Activated T-cell treated with anti-CD3 and anti-CD28 coated beads, Interleukin-2, amount 50 U/mL, for 24 hours (primary cell): ENCODE results near the gene MYO19.
"Not testable (repeated sequence)": the region's sequence is repeated elsewhere in the genome, so short reads cannot be mapped to it uniquely, and the experiment has no call there.

Experiments used
- DNase-seq: peaks from one replicate; pipeline ENCODE4 v3.0.0-alpha.2; 2020
- H3K27ac Mint-ChIP-seq: 2 replicates; pipeline ENCODE4 v1.8.0; 2020; ENCODE audit warnings: mild to moderate bottlenecking, mixed read lengths
- H3K27me3 Mint-ChIP-seq: 2 replicates; pipeline ENCODE4 v1.8.0; 2020; ENCODE audit warnings: mixed read lengths
- H3K36me3 Mint-ChIP-seq: 2 replicates; pipeline ENCODE4 v1.8.0; 2020; ENCODE audit warnings: low read depth, mixed read lengths
- H3K4me1 Mint-ChIP-seq: 2 replicates; pipeline ENCODE4 v1.8.0; 2020; ENCODE audit warnings: low read depth, mixed read lengths
- H3K4me3 Mint-ChIP-seq: 2 replicates; pipeline ENCODE4 v1.8.0; 2020; ENCODE audit warnings: mild to moderate bottlenecking, moderate library complexity, mixed read lengths
- H3K9me3 Mint-ChIP-seq: 2 replicates; pipeline ENCODE4 v1.8.0; 2020; ENCODE audit warnings: mixed read lengths

The MYO19 gene

GRCh38 chr17:36511216-36511615, 23.5 kb downstream of the MYO19 start:
- Mint-ChIP-seq H3K4me3 (no peak overlapping the region), H3K27me3 (no peaks in the 10 kb centered on the region), H3K27ac (no peak overlapping the region), H3K36me3 (peaks cover 100% of the 10 kb centered on the region), H3K4me1 (no peaks in the 10 kb centered on the region), H3K9me3 (no peaks in the 10 kb centered on the region)
- peak; percentile 20 for DNase-seq

DNA sequence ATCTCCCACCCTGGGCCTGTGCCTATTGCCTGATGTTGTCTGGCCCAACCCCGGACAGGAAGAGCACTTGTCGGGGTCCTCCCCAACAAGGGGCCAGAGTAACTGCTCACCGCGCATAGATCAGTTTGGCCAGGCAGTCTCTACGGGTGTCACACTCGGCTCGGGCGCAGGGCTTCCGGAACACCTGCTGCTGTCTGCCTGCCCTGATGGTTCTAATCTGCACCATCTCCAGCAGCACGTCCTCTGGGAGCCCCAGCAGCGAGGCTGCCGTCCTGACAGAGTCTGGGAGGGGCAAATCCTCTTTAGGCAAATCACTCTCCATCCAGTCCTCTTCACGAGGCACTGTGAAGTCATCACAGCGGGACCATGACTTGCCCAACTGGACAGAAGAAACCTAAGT, 24.0 kb downstream of the MYO19 start:
- Mint-ChIP-seq H3K36me3 (peaks cover 100% of the 10 kb centered on the region), H3K4me3 (no peak overlapping the region), H3K4me1 (no peaks in the 10 kb centered on the region), H3K9me3 (no peaks in the 10 kb centered on the region), H3K27me3 (no peaks in the 10 kb centered on the region), H3K27ac (peak overlapping the region; percentile 33)
- no peak for DNase-seq

- DNase-seq = peak; percentile 25
- peaks cover 100% of the 10 kb centered on the region for H3K36me3 Mint-ChIP-seq
- H3K27me3 Mint-ChIP-seq = no peaks in the 10 kb centered on the region
- no peak overlapping the region for H3K27ac Mint-ChIP-seq
- H3K9me3 Mint-ChIP-seq = no peaks in the 10 kb centered on the region
- no peaks in the 10 kb centered on the region for H3K4me1 Mint-ChIP-seq
- H3K4me3 Mint-ChIP-seq = no peak overlapping the region
Observed at GRCh38 chr17:36509272-36509985, 25.2 kb downstream of the MYO19 start.

GRCh38 chr17:36508439-36508838, 26.2 kb downstream of the MYO19 start:
- not testable (repeated sequence) for DNase-seq, H3K27ac Mint-ChIP-seq, H3K27me3 Mint-ChIP-seq, H3K4me3 Mint-ChIP-seq, H3K9me3 Mint-ChIP-seq, H3K4me1 Mint-ChIP-seq
- peaks cover 100% of the 10 kb centered on the region for H3K36me3 Mint-ChIP-seq

DNA sequence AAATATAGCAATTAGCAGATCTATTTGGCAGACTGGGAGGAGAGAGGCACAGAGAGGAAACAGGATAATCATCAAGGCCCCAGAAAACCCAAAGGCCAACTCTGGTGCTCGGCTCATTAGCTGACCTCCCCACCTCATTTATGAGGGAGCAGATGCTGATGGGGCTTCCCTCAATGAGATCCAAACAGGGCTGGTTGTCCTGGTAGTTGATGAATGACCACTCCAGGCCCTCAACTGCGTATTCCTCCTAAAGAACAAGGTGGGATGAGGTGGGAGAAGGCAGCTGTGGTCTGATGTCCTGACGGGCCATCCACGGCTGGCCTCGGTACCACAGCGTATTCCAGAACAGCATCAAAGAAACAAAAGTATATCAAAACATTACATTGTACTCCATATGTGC, 27.4 kb downstream of the MYO19 start:
- Mint-ChIP-seq H3K27me3 (no peaks in the 10 kb centered on the region), H3K36me3 (peaks cover 100% of the 10 kb centered on the region), H3K27ac (no peak overlapping the region), H3K9me3 (no peaks in the 10 kb centered on the region), H3K4me3 (no peak overlapping the region), H3K4me1 (peaks cover 8% of the 10 kb centered on the region)
- DNase-seq = peak; percentile 11

GRCh38 chr17:36506831-36507230, 27.8 kb downstream of the MYO19 start:
- H3K36me3 Mint-ChIP-seq = peaks cover 99% of the 10 kb centered on the region
- H3K4me1 Mint-ChIP-seq = peaks cover 8% of the 10 kb centered on the region
- no peaks in the 10 kb centered on the region for H3K9me3 Mint-ChIP-seq

DNA sequence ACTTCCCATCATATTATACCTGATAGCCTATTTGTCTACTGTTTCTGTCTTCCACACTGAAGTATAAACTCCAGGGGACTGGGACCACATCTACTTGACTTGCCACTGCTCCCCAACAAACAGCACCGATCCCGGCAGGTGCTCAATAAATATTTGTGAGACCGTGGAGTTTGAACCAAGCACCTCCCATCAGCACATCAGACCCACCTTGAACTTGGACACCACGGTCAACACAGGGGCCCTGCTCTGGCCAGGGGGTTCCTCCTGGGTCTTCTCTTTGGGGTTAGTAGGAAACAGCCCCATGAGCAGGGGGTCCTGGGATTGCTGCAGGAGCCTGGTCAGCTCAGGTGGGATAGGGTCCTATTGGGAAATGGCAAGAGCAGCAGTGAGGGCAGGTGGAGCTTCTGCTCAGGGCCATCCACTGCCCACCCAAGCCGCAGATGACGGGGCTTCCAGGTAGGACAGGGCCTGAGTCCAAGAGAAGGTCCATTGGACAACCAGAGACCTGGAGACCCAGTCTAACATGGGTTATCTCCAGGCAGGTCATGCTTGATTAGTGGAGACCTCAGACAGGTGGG, 28.3 kb downstream of the MYO19 start:
- no peak overlapping the region for H3K27ac Mint-ChIP-seq
- H3K36me3 Mint-ChIP-seq = peaks cover 98% of the 10 kb centered on the region
- DNase-seq = peak; percentile 25
- no peak overlapping the region for H3K4me3 Mint-ChIP-seq
- no peaks in the 10 kb centered on the region for H3K27me3 Mint-ChIP-seq
- H3K4me1 Mint-ChIP-seq = peaks cover 8% of the 10 kb centered on the region
- H3K9me3 Mint-ChIP-seq = no peaks in the 10 kb centered on the region

More at GRCh38 chr17:36506831-36507230, 27.8 kb downstream of the MYO19 start:
- Mint-ChIP-seq H3K4me3 (no peak overlapping the region), H3K27ac (no peak overlapping the region), H3K27me3 (no peaks in the 10 kb centered on the region)
- peak; percentile 14 for DNase-seq

- H3K4me1 Mint-ChIP-seq = peaks cover 8% of the 10 kb centered on the region
- H3K27ac Mint-ChIP-seq = no peak overlapping the region
- no peak overlapping the region for H3K4me3 Mint-ChIP-seq
- no peaks in the 10 kb centered on the region for H3K9me3 Mint-ChIP-seq
- H3K36me3 Mint-ChIP-seq = peaks cover 97% of the 10 kb centered on the region
- peak; percentile 16 for DNase-seq
- H3K27me3 Mint-ChIP-seq = no peaks in the 10 kb centered on the region
Observed at GRCh38 chr17:36505171-36505570, 29.5 kb downstream of the MYO19 start.

GRCh38 chr17:36504156-36504545, 30.5 kb downstream of the MYO19 start:
- H3K36me3 Mint-ChIP-seq = peaks cover 96% of the 10 kb centered on the region
- no peak overlapping the region for H3K27ac Mint-ChIP-seq
- H3K9me3 Mint-ChIP-seq = no peaks in the 10 kb centered on the region

DNA sequence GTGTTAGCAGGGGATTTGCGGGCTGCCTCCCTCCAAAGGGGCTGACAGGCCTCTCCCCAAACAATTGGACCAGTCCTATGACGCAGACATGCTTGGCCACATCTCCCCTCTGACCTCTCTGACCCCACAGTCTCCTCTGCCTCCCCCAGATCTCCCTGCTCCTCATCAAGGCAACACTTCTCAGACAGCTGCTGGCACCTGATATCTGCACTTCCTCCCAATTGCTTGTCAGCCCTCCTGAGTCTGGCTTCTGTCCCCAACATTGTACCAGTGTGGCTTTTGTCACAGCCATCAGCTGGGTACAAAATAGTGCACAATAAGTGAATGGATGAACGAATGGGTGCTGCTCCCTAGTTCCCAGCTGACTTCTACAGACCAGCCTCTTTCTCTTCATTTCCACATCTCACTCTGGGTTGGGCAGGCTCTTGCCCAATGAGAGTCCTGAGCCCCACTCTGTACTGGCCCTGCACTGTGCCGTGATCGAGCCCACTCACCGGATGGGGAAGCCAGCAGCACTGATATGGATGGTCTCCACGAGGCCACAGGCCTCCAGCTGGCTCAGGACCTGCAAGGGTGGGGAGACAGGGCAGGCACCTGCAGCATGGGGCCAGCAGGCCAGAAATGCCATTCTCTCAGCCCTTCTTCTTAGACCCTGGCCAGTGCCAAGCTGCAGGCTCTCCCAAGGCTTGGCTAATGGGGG, 31.1 kb downstream of the MYO19 start:
- no peaks in the 10 kb centered on the region for H3K9me3 Mint-ChIP-seq
- DNase-seq = no peak
- peak overlapping the region; percentile 50 for H3K27ac Mint-ChIP-seq
- H3K4me3 Mint-ChIP-seq = no peak overlapping the region
- H3K36me3 Mint-ChIP-seq = peaks cover 96% of the 10 kb centered on the region
- H3K27me3 Mint-ChIP-seq = no peaks in the 10 kb centered on the region
- peaks cover 8% of the 10 kb centered on the region for H3K4me1 Mint-ChIP-seq

More at GRCh38 chr17:36504156-36504545, 30.5 kb downstream of the MYO19 start:
- H3K27me3 Mint-ChIP-seq = no peaks in the 10 kb centered on the region
- peaks cover 8% of the 10 kb centered on the region for H3K4me1 Mint-ChIP-seq
- DNase-seq = no peak
- no peak overlapping the region for H3K4me3 Mint-ChIP-seq

DNA sequence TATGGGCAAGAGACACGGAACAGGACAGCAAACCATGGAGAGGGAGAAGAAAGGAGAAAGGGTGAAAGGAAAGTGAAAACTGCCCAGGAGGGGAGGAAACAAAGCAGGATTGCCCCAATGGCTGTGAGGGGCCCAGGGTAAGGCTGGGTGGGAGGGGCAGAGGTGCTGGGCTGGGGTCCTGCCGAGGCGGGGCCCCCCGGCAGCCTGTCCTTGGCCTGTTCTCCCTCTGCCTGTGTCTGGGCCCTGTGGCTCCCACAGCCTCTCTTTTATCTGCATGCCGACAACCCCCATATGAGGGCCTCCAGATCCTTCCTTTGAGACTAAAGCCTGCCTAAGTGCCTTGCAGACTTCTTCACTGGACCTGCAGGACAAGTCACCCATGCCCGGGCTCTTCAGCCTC, 32.7 kb downstream of the MYO19 start:
- no peak for DNase-seq
- Mint-ChIP-seq H3K36me3 (peaks cover 95% of the 10 kb centered on the region), H3K27ac (peak overlapping the region; percentile 42), H3K27me3 (no peaks in the 10 kb centered on the region), H3K9me3 (no peaks in the 10 kb centered on the region), H3K4me1 (peaks cover 8% of the 10 kb centered on the region), H3K4me3 (no peak overlapping the region)

DNA sequence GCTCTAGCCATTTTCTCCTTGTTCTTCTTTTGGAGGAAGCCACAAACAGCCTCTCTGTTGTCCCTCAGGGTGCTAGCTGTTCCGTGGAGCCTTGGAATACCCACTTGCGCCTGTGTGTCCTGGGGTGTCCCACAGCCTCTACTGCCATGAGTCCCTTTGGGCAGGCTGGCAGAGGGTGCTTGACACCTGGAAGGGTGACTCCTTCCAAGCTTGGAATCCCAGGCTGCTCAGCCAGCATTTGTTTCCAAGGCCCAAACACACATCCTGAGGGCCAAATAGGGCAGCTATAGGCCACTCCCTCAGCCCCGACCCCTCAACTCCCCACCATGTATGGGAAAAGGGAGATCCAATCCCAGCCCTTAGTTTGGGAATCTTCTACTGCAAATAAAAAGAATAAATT, 33.3 kb downstream of the MYO19 start:
- DNase-seq = no peak
- no peak overlapping the region for H3K27ac Mint-ChIP-seq
- no peak overlapping the region for H3K4me3 Mint-ChIP-seq
- no peaks in the 10 kb centered on the region for H3K27me3 Mint-ChIP-seq
- peaks cover 8% of the 10 kb centered on the region for H3K4me1 Mint-ChIP-seq
- H3K9me3 Mint-ChIP-seq = no peaks in the 10 kb centered on the region
- H3K36me3 Mint-ChIP-seq = peaks cover 95% of the 10 kb centered on the region

DNA sequence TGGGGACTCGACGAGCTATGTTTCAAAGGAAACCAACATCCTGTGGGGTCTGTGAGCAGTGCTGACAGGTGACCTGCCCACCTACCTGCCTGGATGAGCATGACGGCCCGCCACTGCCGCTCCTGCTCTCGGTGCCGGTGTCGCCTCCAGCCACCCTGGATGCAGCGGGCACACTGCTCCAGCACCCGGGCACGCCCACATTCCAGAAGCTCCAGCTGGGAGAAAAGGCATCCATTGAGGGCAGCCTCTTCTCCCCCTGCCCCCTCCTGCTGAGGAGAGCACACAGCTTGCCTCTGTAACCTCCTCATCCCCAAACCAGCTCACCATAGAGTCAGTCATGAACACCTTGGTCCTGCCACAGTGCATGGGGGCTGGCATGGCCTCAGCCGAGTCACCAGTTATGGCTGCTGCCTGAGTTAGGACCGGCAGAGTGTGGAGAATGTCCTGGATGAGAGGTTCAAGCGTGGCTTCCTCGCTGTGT, 33.9 kb downstream of the MYO19 start:
- Mint-ChIP-seq H3K27ac (no peak overlapping the region), H3K4me3 (no peak overlapping the region), H3K27me3 (no peaks in the 10 kb centered on the region), H3K9me3 (no peaks in the 10 kb centered on the region), H3K4me1 (peaks cover 8% of the 10 kb centered on the region), H3K36me3 (peaks cover 95% of the 10 kb centered on the region)
- DNase-seq = no peak

GRCh38 chr17:36498560-36499300, 35.9 kb downstream of the MYO19 start:
- Mint-ChIP-seq H3K27ac (peak overlapping the region; percentile 74), H3K36me3 (peaks cover 93% of the 10 kb centered on the region), H3K9me3 (no peaks in the 10 kb centered on the region), H3K27me3 (no peaks in the 10 kb centered on the region), H3K4me3 (no peak overlapping the region), H3K4me1 (peaks cover 9% of the 10 kb centered on the region)
- no peak for DNase-seq
